Activated naive CD8-positive, alpha-beta T cell (primary cell): ENCODE results near the gene PAPLN.

Experiments used
- H3K27ac Mint-ChIP-seq: one replicate; pipeline ENCODE4 v1.8.0; 2021; ENCODE audit warnings: mixed read lengths
- H3K27me3 Mint-ChIP-seq: one replicate; pipeline ENCODE4 v1.8.0; 2021; ENCODE audit warnings: mixed read lengths
- H3K36me3 Mint-ChIP-seq: one replicate; pipeline ENCODE4 v1.8.0; 2021; ENCODE audit warnings: mixed read lengths
- H3K4me1 Mint-ChIP-seq: one replicate; pipeline ENCODE4 v1.8.0; 2021; ENCODE audit warnings: low read depth, mixed read lengths
- H3K4me3 Mint-ChIP-seq: one replicate; pipeline ENCODE4 v1.8.0; 2021; ENCODE audit warnings: mild to moderate bottlenecking, mixed read lengths
- H3K9me3 Mint-ChIP-seq: one replicate; pipeline ENCODE4 v1.8.0; 2021; ENCODE audit warnings: low read depth, mixed read lengths

Gene PAPLN

DNA sequence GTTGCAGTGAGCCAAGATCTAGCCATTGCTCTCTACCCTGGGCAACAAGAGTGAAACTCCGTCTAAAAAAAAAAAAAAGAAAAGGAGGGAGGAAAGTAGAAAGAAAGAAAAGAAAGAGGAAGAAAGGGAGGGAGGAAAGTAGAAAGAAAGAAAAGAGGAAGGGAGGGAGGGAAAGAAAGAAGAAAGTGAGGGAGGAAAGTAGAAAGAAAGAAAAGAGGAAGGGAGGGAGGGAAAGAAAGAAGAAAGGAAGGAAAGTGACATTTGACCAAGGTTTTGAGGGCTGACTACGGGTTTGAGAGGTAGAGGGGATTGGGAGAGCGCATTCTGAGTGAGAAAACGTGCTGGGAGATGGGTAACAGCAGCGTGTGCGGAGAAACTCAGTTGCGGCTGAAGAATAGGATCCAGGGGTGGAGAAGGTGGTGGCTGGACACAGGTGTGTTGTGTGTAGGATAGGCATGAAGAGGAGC lies 521 bp upstream of the PAPLN start:
- Mint-ChIP-seq H3K27ac (no peak overlapping the region), H3K9me3 (no peaks in the 10 kb centered on the region), H3K27me3 (peaks cover 40% of the 10 kb centered on the region), H3K4me1 (peaks cover 16% of the 10 kb centered on the region), H3K36me3 (no peaks in the 10 kb centered on the region), H3K4me3 (peak overlapping the region; percentile 72)

DNA sequence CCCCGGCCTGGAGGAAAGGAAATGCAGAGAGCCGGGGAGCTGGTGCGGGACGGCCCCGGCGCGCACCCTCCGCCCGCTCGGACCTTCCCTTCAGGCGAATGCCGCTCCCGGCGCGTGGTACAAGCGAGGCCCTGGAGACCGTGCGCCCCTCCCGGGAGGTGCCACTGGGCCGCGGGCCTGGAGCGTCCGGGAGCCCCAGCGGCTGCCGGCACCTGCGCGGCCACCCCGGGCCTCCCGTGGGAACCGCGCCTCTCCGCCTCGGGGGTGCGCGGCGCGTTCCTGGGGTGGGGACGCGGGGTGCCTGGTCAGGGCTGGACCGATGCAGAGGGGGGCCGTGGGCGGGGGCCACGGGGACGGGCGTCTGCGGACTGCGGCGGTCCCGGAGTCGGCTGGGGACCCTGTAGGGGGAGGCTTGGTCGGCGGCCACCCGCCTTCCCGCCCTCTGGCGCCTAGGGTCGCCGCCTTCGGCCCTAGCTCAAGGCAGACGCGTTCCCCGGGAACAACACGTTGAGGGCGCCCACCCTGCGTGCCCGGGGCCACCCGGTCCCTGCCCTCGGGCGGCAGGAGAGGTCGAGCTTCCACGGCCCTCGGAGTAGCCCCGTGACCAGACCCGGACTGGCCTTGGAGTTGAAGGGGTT lies 599 bp downstream of the PAPLN start:
- Mint-ChIP-seq H3K9me3 (no peaks in the 10 kb centered on the region), H3K36me3 (no peaks in the 10 kb centered on the region), H3K27me3 (peaks cover 44% of the 10 kb centered on the region), H3K4me1 (peaks cover 19% of the 10 kb centered on the region), H3K27ac (no peak overlapping the region), H3K4me3 (peak overlapping the region; percentile 59)

DNA sequence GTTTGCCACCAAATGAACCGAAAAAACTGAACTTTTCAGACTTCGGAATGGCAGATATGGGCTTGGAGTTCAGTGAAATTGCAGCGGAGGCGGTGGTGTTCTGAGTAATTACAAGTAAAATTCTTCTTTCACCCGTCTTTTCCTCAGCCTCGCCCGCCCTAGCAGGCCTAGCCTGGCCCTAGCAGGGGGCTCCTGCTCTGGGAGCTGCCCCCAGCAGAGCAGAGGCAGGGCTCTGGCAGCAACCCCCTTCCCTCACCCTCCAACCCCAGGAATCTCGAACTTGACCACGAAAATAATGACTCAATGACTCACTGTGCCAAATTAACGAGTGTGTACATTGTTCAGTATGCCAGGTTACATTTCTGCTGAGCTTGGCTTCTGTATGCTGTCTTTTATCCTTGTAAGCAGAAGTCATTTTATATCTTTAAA lies 1.1 kb downstream of the PAPLN start:
- peak overlapping the region; percentile 59 for H3K4me3 Mint-ChIP-seq
- no peak overlapping the region for H3K27ac Mint-ChIP-seq
- no peaks in the 10 kb centered on the region for H3K9me3 Mint-ChIP-seq
- H3K36me3 Mint-ChIP-seq, result no peaks in the 10 kb centered on the region
- H3K27me3 Mint-ChIP-seq, result peaks cover 44% of the 10 kb centered on the region
- H3K4me1 Mint-ChIP-seq, result peaks cover 19% of the 10 kb centered on the region

DNA sequence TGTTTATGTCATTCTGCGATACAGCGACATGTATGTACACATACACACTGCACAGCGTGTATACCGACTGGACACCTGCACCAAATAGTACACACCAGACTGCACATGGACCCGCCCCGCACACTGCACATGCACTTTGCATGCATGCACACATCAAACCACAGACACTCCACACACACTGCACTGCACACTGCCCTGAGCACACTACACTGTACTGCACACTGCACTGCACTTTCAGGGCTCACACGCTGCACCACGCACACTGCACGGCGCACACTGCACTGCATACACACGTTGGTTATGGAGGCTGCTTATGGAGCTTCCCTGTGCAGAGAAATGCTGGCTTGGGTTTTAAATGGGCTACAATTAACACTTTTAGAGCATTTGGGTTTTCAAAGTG lies 1.6 kb downstream of the PAPLN start:
- no peaks in the 10 kb centered on the region for H3K36me3 Mint-ChIP-seq
- no peak overlapping the region for H3K27ac Mint-ChIP-seq
- peaks cover 47% of the 10 kb centered on the region for H3K27me3 Mint-ChIP-seq
- H3K4me3 Mint-ChIP-seq, result peak overlapping the region; percentile 32
- no peaks in the 10 kb centered on the region for H3K9me3 Mint-ChIP-seq
- peaks cover 21% of the 10 kb centered on the region for H3K4me1 Mint-ChIP-seq

DNA sequence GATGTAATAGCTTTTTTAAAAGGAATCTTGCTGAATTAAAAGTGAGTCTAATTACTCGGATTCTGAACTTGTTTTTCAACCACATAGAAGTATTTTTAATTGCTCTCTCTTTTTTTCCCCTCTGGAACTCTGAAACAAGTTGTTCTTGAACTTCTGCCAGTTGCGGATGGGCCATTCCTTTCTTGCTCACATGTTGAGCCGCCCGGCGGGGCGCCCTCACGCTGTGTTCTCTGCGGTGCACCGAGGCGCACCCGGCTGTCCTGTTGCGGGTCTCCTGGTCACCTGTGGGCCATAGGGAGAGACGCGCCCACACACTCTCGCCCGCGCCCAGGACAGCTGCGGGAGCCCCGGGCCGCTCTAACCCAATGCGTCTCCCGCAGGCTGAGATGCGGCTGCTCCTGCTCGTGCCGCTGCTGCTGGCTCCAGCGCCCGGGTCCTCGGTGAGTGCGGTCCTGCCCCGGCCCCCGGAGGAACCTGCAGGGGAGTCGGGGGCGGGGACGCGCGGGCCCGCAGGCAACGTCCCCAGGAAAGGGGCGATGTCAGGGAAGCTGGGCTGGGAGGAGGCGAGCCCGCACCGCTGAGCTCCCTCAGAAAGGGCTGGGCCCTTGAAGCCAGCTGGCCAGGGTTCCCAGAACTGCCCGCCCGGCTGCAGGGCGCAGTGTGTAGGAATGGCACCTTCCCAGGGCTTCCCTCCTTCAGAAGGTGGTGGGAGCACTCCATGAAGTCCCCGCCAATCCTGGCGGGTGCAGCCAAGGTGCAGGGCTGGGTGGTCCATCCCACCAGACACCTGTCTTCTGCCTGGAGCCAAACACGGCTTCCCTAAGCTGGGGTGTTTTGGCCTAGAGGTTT lies 2.3 kb downstream of the PAPLN start:
- Mint-ChIP-seq H3K4me1 (peaks cover 21% of the 10 kb centered on the region), H3K27ac (no peak overlapping the region), H3K4me3 (no peak overlapping the region), H3K9me3 (no peaks in the 10 kb centered on the region), H3K36me3 (no peaks in the 10 kb centered on the region), H3K27me3 (peaks cover 44% of the 10 kb centered on the region)

DNA sequence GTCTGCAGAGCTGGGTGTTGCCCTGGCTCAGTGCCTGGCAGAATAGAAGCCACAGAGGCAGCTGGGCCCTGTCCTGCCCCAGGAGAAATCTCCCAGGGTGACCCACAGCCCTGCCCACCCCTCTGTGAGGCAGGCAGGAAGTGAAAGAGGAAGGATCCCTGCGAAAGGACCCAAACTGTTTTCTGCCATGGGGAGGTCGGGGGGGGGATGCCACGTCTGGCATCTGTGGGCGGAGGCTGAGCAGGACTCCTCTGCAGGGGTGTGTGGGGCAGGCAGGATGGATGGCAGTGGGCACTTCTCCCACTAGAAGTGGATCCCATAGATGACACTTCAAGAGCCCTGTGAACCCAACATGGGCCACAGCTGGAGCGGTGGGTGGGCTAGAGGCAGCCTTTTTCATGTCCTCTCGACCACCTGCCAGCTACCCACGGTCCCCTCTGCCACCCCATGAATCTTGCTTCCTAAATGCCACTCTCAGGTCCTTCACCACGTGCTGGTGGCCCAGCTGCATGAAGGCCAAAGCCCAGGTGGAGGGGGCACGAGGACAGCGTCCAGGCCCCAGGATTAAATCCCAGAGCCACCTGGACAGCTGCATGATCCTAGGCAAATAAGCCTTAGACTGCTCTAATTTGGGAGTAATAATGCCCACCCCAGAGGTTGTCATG lies 3.6 kb downstream of the PAPLN start:
- H3K4me1 Mint-ChIP-seq, result peaks cover 24% of the 10 kb centered on the region
- H3K27ac Mint-ChIP-seq, result no peak overlapping the region

DNA sequence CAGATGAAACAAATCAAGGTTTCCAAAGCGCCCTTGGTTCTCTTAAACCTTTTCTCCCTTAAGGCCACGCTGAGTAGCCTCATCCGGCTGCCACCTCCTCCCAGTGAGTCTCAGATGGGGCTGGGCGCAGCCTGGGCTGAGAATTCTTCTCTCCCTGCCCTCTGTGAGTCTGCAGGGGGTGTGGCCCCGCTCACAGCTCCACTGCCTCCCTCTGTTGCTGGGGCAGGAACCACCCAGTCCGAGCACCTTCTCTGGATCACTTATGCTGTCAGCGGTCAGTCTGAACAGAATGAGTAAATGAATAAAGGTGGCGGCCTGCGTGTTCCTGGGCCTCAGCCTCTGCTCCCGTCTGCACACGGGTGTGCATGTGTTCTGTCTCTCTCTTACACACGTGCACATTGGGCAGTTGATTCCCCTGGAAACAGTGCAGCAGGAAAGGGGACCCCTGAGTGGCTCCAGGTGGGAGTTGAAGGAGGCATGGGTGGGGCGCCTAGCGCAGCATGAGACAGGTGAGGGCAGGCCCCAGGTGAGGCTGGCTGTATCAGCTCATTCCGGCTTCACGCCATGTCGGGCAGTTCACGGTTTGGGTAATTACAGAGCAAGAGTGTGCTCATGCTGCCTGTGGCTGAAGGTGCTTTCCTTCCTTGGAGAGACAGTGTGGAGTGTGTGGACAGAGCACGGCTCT lies 4.3 kb downstream of the PAPLN start:
- H3K9me3 Mint-ChIP-seq, result no peaks in the 10 kb centered on the region
- peaks cover 22% of the 10 kb centered on the region for H3K4me1 Mint-ChIP-seq
- H3K27ac Mint-ChIP-seq, result no peak overlapping the region
- no peaks in the 10 kb centered on the region for H3K36me3 Mint-ChIP-seq
- no peak overlapping the region for H3K4me3 Mint-ChIP-seq
- H3K27me3 Mint-ChIP-seq, result peaks cover 33% of the 10 kb centered on the region

More for the DNA sequence above, 3.6 kb downstream of the PAPLN start:
- H3K36me3 Mint-ChIP-seq, result no peaks in the 10 kb centered on the region
- H3K9me3 Mint-ChIP-seq, result no peaks in the 10 kb centered on the region
- no peak overlapping the region for H3K4me3 Mint-ChIP-seq
- peaks cover 37% of the 10 kb centered on the region for H3K27me3 Mint-ChIP-seq

DNA sequence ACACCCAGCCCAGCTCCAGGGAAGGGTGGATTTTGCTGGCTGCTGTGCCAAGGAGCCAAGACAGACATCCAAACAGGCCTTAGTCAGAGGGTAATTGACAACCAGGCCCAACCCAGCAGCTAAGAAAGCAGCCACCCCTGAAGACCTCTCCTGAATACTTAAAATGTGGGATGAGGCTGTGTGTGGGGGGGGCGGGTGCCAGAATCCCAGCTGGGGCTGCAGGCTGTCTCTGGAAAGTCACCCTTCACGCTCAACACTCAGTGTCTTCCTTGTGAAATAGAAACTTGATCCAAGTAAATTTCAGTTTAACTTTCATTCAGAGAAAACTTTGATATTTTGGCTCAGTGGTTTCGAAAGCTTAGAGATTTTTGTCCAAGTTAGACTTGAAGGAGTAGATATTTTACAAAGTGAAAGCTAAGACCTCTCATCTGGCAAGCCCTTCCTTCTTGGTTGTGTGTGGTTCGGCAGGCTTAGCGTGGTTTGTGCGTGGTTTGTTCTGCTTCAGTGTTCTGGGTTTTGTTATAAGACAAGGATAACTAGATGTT lies 5.1 kb downstream of the PAPLN start:
- Mint-ChIP-seq H3K27ac (no peak overlapping the region), H3K27me3 (peaks cover 28% of the 10 kb centered on the region), H3K4me3 (peak overlapping the region; percentile 2), H3K36me3 (no peaks in the 10 kb centered on the region), H3K9me3 (no peaks in the 10 kb centered on the region), H3K4me1 (peaks cover 24% of the 10 kb centered on the region)

DNA sequence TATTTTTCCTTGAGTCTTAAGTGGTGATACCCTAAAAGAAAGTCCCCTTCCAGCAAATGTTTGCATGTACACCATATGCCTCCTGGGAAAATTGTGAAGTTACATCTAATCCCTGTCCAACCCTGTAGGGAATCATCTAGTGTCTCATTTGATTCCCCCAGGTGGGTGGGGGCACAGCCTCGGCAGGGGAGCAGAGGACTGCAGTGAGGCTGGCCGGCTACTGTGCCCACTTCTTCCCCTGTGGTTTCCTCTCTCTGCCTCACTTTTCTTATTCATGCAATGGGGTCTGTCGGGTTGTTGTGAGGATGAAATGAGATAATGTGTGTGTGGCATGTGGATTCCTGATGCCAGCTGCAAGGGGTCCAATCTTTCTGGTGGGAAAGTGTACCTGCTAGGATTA lies 6.0 kb downstream of the PAPLN start:
- Mint-ChIP-seq H3K4me1 (peaks cover 28% of the 10 kb centered on the region), H3K9me3 (no peaks in the 10 kb centered on the region), H3K4me3 (no peak overlapping the region), H3K27me3 (peaks cover 28% of the 10 kb centered on the region), H3K27ac (no peak overlapping the region), H3K36me3 (no peaks in the 10 kb centered on the region)

DNA sequence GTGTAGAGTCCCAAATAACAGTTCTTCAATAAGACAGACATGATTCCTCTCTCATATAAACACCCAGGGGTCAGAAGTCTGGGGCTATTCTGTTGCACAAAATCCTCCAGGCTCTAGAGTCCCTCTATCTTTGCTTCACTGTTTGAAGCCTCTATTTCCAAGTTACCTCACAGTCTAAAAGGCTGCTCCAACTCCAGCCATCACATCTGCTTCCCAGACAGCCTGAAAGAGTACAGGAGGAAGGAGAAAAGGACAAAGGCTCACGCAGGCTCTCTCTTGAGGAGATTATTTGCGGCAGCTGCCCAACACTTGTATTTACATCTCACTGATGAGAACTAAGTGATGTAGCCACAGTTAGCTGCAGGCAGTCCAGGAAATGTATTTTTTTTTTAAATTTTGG lies 6.4 kb downstream of the PAPLN start:
- Mint-ChIP-seq H3K27me3 (peaks cover 28% of the 10 kb centered on the region), H3K4me1 (peaks cover 26% of the 10 kb centered on the region), H3K27ac (no peak overlapping the region), H3K4me3 (no peak overlapping the region), H3K9me3 (no peaks in the 10 kb centered on the region), H3K36me3 (no peaks in the 10 kb centered on the region)

DNA sequence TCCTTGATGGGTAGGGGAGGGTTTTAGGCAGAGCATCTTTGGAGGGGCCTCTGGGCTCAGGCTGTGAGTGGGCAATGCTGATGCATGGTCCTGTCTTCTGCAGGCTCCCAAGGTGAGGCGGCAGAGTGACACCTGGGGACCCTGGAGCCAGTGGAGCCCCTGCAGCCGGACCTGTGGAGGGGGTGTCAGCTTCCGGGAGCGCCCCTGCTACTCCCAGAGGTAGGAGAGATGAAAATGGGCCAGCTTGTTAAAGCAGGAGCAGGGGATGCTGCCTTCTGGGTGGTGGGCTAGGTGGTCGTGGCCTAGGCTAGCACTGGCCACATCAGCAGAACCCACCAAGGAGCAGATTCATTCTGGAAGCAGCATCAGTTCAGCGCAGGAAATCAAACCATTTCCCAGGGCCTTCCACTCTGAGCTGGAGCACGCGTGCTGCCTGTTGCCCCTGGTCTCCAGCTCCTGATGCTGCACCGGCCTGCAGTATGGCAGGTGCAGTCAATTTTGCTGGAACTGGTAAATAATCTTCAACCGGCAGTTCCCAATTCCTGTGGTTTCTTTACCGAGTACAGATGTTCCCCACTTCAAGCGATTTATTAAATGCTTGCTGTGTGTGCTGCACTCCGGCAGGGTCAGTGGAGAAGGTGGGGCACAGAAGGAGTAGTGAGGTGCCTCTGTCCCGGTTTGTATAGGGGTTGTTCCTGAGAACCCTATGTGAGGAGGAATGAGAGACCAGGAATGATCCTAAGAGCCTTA lies 7.4 kb downstream of the PAPLN start:
- peaks cover 26% of the 10 kb centered on the region for H3K27me3 Mint-ChIP-seq
- peaks cover 24% of the 10 kb centered on the region for H3K4me1 Mint-ChIP-seq
- H3K36me3 Mint-ChIP-seq, result no peaks in the 10 kb centered on the region
- no peak overlapping the region for H3K27ac Mint-ChIP-seq
- peak overlapping the region; percentile 84 for H3K4me3 Mint-ChIP-seq
- no peaks in the 10 kb centered on the region for H3K9me3 Mint-ChIP-seq

DNA sequence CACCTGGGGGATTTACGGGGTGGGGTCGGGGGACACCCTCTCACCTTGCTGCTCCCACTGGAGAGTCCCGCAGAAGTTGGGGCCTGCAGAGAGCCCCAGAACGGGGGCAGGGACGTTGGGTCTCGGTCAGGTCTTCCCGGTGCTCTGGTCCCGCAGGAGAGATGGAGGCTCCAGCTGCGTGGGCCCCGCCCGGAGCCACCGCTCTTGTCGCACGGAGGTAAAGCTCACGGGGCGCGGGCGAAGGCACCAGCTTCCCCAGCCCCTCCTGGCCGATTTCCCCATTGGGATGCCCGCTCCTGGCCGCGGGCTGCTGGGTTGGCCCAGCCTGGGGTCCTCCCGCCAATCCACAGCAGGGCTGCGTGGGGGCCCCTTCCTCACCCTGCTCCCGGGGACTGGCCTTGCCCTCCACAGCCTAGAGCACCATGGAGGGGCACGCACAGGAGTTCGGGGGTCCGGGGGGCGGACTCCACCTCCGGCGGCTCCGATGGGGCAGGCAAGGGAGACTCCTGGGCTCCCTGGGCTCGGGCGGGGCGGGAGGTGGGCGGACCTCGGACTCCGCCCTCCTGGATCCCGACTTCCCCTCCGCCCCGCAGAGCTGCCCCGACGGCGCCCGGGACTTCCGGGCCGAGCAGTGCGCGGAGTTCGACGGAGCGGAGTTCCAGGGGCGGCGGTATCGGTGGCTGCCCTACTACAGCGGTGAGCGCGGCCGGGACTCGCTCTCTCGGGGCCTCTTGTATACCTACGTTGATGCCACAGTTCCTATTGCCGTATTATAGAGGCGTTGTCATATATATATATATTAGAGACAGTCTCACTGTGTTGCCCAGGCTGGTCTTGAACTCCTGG lies 8.4 kb downstream of the PAPLN start:
- H3K36me3 Mint-ChIP-seq, result no peaks in the 10 kb centered on the region
- peaks cover 24% of the 10 kb centered on the region for H3K4me1 Mint-ChIP-seq
- H3K27me3 Mint-ChIP-seq, result peaks cover 23% of the 10 kb centered on the region
- H3K9me3 Mint-ChIP-seq, result no peaks in the 10 kb centered on the region
- H3K4me3 Mint-ChIP-seq, result peak overlapping the region; percentile 88
- no peak overlapping the region for H3K27ac Mint-ChIP-seq

DNA sequence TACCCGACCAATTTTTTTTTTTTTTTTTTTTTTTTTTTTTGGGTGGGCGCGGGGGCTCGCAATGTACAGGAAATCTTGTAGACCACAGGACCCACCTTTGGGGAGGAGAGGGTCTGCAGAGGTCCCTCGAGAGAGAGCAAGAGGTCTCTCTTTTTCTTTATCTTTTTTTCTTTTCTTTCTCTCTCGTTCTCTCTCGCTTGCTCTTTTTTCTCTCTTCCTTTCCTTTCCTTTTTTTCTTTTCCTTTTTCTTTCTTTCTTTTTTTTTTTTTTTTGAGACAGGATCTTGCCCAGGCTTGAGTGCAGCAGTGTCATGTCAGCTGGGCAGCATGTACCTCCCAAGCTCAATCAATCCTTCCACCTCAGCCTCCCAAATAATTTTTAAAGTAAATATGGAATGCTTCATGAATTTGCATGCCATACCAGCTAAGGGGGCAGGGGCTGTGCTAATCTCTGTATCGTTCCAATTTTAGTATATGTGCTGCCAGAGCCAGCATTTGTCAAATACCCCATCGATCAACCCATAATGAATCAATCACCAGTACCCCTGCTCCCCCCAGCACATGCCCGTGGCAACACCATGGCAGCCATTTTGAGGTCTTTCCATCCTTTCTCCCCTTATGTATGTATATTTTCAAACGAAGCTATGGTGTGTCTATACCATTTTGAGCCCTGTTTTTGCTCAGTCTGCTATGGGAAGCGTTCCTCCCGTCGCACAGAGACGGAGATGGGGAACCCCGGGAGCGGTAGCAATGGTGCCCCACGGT lies 9.3 kb downstream of the PAPLN start:
- Mint-ChIP-seq H3K27ac (no peak overlapping the region), H3K4me1 (peaks cover 24% of the 10 kb centered on the region), H3K36me3 (no peaks in the 10 kb centered on the region), H3K4me3 (peak overlapping the region; percentile 88), H3K27me3 (peaks cover 17% of the 10 kb centered on the region), H3K9me3 (no peaks in the 10 kb centered on the region)
